HG02678 (cell line): ENCODE results near the gene SLC1A4.
"Not testable (repeated sequence)": the region's sequence is repeated elsewhere in the genome, so short reads cannot be mapped to it uniquely, and the experiment has no call there.

Experiments used
- ATAC-seq: cut with Tn5 transposase; IDR thresholded peaks from one replicate; pipeline ENCODE4 v1.9.1; 2021; ENCODE audit warnings: mild to moderate bottlenecking, moderate library complexity; ENCODE audit not compliant: unreplicated experiment

SLC1A4 gene

DNA sequence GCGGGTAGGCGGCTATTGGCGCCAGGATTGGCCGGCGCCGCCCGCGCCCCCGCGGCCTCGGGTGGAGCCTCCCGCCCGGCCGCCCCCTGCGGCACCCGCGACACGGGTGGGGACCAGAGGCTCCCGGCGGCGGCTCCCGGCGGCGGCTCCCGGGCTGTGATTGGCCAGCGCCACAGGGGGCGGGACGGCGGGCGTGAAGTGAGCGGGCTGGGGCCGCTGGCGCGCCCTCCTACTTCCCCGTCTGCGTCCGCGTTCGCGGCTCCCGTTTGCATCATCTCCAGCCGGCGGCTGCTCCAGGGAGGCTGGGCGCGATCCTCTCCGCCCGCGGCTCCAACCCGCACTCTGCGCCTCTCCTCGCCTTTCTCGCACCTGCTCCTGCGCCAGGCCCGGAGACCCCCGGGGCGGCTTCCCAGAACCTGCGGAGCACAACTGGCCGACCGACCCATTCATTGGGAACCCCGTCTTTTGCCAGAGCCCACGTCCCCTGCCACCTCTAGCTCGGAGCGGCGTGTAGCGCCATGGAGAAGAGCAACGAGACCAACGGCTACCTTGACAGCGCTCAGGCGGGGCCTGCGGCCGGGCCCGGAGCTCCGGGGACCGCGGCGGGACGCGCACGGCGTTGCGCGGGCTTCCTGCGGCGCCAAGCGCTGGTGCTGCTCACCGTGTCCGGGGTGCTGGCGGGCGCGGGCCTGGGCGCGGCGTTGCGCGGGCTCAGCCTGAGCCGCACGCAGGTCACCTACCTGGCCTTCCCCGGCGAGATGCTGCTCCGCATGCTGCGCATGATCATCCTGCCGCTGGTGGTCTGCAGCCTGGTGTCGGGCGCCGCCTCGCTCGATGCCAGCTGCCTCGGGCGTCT lies at the start of gene SLC1A4:
SLC1A4 (plus strand) TSS at position 274 of the 856 bp plus-strand sequence; CDS start at position 519, 245 bp downstream.
- peak; percentile 81 for ATAC-seq

- no peak for ATAC-seq
Observed at GRCh38 chr2:64941143-64941542, 48.1 kb upstream of the SLC1A4 start.

DNA sequence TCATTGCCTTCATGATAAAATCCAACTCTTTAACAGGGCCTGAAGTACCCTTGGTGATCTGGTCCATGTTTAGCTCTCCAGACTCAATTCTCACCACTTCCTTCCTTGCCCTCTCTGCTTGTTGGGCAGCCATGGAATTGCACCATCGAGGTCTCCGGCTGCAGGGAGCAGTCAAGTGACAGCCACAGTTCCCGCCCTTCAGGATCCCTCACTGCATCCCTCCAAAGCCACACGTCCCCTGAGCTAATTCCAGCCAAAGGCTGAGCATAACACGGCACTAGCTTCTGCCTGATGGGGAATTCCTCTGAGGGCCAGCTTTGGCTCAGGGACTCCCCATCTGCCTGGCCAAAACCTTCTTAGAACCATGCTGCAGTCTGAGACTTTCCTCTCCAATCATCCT lies 47.4 kb upstream of the SLC1A4 start:
- ATAC-seq, result no peak

- no peak for ATAC-seq
Observed at GRCh38 chr2:64942693-64943092, 46.5 kb upstream of the SLC1A4 start.

GRCh38 chr2:64943387-64944150 lies 45.6 kb upstream of the SLC1A4 start:
- no peak for ATAC-seq

- ATAC-seq, result no peak
Observed at GRCh38 chr2:64944484-64944883, 44.7 kb upstream of the SLC1A4 start.

GRCh38 chr2:64945973-64946768 lies 43.0 kb upstream of the SLC1A4 start:
- peak; percentile 95 for ATAC-seq

- no peak for ATAC-seq
Observed at GRCh38 chr2:64946769-64947247, 42.4 kb upstream of the SLC1A4 start.

DNA sequence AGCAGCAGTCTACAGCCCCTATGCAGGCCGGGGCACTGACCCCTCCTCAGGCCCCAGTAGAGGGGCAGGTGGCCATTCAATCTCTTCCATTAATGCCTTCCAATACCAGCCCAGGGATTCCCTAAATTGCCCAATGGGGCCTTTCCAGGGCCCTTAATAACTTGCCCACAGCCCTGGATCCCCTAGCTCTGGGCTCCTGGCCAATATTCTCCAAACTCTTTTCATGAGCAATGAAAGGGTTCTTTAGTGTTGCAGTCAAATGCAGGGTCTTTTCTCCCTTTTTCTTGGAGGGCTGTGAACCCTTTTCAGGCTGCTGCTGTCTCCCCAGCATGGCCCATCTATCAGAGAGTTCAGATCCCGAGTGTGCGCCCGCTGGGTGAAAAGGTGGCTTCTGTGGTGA lies 41.3 kb upstream of the SLC1A4 start:
- no peak for ATAC-seq

GRCh38 chr2:64950226-64951160 lies 38.7 kb upstream of the SLC1A4 start:
- ATAC-seq, result no peak

GRCh38 chr2:64951306-64951953 lies 37.8 kb upstream of the SLC1A4 start:
- no peak for ATAC-seq

DNA sequence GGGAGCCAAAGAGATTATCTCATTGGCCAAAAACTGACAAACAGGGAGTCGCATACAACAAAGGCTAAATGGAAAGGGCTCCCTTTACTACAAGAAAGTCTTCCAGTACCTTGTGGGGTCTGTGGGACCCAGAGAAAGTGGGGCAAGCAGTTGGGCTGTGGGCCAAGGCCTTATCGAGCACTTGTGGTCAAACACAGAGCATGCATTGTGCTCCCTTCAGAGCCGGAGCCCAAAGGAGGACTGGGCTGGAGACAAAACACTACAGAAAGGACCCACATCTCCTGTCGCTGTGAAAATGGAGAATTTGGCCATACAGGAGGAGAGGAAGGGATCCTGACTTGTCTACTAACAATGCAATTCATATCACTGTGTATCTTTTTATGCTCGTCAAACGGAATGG lies 37.1 kb upstream of the SLC1A4 start:
- no peak for ATAC-seq

- no peak for ATAC-seq
Observed at GRCh38 chr2:64952511-64953482, 36.4 kb upstream of the SLC1A4 start.

DNA sequence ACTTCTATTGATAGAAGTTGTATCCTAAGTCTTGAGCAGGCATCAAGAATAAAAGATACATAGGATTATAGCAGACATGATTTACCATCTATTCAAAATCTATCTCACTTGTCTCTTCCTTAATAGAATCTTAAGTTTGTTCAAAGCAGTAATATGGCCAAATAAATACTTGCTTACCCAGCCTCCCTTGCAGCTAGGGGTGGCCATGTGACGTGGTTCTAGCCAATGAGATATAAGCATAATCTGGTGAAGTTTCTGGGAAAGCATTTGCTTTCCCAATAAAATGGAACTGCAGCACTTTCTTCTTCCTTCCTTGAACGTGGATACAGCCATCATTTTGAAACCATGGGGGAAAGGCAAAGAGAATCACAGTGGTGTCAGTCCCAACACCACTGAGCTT lies 33.7 kb upstream of the SLC1A4 start:
- ATAC-seq, result no peak

GRCh38 chr2:64957109-64957903 lies 31.9 kb upstream of the SLC1A4 start:
- no peak for ATAC-seq

GRCh38 chr2:64958556-64958955 lies 30.6 kb upstream of the SLC1A4 start:
- no peak for ATAC-seq

DNA sequence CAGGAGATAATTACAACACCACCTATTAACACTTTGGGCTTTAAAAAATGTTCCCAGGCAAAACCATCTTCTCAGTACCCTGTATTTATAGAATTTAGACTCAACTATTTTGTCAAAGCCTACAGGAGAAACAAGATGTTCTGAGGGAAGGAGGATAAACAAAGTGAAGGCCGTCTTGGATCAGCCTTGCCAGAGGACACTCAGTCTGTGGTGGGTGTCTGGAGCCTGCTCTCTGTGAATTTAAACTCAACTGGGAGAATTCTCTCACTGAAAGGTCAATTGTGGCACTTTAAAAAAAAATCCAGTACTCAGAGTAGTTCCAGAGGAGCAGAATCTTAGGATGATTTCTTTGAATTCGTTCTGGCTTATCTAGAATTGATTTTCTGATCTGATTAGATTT lies 28.4 kb upstream of the SLC1A4 start:
- no peak for ATAC-seq

DNA sequence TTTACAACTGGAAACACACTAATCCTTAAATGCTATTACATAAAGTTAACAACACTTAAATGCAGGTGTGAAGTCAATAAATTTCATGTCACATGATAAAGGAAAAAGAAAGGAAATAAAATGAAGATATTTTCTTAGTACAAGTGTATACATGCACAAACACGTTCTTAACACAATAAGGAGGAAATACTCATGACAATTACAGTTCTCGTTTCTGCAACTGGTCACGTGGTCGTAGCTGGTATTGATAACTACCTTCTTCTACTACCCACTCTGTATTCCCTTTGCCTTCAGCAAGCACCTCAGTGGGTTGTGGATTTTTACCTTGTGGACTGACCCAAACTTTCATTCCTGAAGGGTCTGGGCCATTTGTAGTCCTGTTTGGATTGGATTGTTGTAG lies 26.1 kb upstream of the SLC1A4 start:
- not testable (repeated sequence) for ATAC-seq
